GM12801 (cell line): Measurements from ENCODE around the gene DIS3L2.

Source experiments
- TF ChIP-seq, protein P1 (sequence below): IDR thresholded peaks from one replicate; pipeline ENCODE4 v1.5.1; 2011; ENCODE audit warnings: control low read depth; ENCODE audit not compliant: insufficient read length; ENCODE audit errors: extremely low read depth

Gene DIS3L2, protein sequence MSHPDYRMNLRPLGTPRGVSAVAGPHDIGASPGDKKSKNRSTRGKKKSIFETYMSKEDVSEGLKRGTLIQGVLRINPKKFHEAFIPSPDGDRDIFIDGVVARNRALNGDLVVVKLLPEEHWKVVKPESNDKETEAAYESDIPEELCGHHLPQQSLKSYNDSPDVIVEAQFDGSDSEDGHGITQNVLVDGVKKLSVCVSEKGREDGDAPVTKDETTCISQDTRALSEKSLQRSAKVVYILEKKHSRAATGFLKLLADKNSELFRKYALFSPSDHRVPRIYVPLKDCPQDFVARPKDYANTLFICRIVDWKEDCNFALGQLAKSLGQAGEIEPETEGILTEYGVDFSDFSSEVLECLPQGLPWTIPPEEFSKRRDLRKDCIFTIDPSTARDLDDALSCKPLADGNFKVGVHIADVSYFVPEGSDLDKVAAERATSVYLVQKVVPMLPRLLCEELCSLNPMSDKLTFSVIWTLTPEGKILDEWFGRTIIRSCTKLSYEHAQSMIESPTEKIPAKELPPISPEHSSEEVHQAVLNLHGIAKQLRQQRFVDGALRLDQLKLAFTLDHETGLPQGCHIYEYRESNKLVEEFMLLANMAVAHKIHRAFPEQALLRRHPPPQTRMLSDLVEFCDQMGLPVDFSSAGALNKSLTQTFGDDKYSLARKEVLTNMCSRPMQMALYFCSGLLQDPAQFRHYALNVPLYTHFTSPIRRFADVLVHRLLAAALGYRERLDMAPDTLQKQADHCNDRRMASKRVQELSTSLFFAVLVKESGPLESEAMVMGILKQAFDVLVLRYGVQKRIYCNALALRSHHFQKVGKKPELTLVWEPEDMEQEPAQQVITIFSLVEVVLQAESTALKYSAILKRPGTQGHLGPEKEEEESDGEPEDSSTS

DNA sequence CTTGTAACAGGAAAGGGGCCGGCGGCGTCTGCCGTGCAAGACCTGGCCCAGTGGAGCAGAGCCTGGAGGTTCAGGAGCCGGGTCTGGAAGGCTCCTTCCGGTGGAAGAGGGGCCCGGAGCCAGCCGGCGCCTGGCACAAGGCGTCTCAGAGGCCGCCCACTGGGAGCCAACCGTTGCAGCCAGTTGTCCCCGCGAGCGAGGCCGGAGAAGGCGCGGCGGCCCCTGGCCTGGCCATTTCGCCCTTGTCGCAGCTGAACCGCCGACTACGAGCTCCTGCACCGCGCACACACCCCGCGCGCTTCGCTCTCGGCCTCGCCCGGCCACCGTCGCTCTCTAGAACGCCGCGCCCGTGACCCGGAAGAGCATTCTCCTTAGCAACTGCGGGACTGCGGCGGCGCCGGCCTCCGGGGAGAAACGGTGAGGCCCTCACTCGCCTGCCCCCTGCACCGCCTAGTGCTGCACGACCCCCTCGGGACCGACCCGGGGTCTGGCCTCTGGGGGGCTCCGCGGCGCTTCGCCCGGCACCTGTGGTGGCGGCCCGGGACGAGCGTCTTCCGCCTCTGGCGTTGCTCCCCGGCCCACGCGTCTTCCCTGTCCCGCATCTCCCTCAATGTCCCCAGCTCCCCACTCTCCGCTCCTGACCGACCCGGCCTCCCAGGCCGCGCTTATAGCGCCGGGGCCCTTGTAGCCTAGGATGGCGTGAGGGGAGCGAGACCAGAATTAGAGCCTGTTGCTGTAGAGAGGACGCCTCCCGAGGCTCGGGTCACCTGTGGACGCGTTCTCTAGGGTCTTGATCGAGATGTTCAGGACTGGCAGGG, at the start of gene DIS3L2:
TSS of gene DIS3L2 (plus strand) at position 365 of the 818 bp plus-strand sequence. CDS start 53,215 bp downstream, outside the sequence.
- TF ChIP-seq, protein P1, sequence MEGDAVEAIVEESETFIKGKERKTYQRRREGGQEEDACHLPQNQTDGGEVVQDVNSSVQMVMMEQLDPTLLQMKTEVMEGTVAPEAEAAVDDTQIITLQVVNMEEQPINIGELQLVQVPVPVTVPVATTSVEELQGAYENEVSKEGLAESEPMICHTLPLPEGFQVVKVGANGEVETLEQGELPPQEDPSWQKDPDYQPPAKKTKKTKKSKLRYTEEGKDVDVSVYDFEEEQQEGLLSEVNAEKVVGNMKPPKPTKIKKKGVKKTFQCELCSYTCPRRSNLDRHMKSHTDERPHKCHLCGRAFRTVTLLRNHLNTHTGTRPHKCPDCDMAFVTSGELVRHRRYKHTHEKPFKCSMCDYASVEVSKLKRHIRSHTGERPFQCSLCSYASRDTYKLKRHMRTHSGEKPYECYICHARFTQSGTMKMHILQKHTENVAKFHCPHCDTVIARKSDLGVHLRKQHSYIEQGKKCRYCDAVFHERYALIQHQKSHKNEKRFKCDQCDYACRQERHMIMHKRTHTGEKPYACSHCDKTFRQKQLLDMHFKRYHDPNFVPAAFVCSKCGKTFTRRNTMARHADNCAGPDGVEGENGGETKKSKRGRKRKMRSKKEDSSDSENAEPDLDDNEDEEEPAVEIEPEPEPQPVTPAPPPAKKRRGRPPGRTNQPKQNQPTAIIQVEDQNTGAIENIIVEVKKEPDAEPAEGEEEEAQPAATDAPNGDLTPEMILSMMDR: no peak

DNA sequence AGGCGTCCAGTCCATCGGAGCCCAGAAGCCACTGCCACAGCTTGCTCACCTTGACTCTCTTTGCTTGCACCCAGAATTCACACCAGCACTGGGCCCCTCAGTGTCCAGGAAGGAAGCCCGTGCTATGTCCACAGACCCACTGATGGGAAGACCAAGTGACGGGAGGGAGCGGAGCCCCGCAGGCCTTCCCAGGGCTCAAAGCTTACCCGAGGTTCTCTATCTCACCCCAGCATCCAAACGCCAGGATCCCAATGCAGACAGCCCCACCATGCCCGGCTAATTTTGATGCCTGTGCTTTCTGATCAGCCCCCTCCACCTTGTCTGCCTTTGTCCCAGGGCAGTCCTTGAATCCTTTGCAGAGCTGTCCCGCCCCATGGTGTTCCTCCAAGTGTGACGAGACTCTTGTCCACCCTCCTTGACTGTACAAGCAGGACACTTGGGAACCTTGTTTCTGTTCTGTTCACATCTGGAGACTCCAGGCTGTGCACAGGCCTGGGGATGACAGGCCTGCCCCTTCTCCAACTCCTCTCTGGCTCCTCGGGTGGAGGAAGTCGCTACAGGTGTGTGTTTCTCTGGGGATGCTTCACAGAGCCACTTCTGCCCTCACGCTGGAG, 47.3 kb upstream of the DIS3L2 start:
- TF ChIP-seq, protein P1: no peak

DNA sequence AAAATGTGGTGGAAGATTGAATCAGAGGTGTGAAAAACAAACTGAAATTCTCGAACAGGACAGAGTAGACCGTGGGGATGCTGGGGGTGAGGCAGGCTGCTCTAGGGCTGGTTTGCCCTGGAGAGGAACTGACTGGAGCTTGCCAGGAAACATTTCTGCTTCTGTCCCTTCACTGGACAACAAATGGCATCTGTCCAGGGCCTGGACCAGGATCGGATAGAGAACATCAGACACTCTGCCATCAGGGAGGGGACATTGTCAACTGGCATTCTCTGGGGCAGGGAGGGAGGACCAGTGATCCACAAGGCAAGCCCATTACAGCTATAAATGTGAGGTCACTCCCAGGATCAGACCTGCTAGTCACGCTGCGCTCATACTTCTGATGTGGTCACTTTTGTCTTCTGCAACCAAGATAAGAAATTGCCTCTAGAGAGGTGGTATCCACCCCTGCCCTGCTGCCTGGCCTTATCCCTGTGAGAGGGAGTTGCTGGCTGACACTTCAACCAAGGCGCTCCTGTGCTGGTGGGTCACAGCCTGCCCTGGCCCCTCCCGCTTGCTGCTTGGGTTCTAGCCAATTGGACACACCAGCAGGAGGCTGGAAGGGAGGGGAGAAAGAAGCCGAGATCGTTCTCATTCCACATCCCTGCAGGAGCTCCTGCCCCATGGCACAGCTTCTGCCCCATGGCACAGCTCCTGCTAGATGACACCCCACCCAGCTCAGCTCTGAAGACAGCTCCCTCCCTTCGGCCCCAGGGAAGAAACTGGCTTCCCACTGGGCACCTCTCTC, 44.0 kb upstream of the DIS3L2 start:
- TF ChIP-seq, protein P1: no peak

DNA sequence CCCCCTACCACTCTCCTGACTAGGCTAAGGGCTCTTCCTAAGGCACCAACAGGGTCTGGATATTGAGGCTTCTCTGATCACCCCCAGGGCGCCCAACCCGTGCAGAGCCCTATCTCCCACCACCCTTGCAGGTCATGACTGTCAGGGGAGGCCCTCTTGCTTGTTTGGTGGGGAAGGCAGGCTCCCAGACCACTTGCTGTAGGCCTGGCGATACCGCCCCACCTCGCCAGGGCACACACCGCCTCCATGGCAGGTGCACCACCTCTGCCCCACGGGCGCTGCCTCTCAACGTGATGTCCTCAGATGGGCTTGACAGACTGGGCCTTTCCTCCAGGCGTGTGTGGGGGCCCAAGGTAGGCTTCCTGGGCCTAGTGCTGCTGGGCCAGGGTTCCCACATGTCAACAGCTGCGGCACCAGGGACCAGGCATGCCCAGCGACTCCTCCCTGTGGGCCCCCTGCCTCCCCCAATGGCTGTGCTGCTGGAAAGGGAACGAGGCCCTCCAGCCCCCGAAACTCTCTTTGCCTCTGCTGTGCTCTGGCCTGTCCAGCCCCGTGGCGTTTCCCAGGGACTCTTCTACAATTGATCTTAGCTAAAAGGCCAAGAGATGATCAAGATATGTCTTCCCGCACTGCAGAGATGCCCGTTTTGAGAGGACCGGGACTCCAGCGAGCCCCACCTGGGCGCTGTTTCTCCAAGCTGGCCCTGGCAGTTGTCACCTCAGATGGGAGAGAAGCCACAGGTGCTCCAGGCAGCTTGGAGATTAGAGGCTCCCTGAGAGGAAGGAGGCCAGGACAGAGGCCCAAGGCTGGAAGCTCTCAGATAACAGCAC, 42.8 kb upstream of the DIS3L2 start:
- TF ChIP-seq, protein P1: no peak

DNA sequence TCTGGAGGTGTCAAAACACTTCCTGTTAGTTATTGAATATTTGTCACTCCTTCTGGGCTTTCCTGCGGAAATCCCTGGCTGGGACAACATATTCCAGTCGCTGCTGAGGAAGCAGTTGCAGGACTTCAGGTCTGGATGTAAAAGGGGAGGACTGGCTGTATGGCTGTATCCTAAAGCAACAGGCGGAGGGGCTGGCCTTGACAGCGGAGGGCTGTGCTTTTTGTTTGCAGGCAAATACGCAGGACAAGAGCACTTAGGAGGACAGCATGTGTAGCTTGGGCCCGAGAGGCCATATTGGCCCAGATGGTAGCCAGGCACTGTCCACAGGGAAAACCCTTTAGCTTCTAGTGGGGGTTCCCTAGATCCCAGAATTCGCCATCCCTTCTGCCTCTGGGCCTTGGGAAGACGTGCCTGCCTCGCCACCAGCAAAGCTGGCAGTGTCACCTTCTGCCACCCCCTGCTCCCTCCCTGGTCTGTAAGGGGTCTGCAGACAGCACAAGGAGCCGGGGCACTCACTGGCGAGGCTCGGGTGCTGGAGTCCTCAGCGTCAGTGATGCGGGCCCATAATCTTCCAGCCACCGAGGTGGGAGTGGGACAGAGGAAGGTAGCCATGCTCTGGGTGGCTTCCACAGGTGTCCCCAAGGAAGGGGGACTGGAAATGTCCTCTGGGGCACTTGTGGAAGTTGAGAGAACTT, 42.0 kb upstream of the DIS3L2 start:
- TF ChIP-seq, protein P1: no peak
